Peyer's patch (tissue), 4 donors: ENCODE measurements around the gene ZSCAN25. TPM values are rescaled to one million over a fixed set of nuclear protein-coding genes. Genes with fewer than 3 reads are reported as not detected.
A peak's percentile ranks its signal among the peaks of the same experiment; 100 is the strongest.
"Not testable (repeated sequence)": the region's sequence is repeated elsewhere in the genome, so short reads cannot be mapped to it uniquely, and the experiment has no call there.

ENCODE experiments used
- DNase-seq, 3 donors: peaks; one replicate each; pipeline ENCODE4 v3.0.0-alpha.2; 2017 to 2019
- H3K27ac ChIP-seq, 4 donors: fragments of 200-600 bp; sonication (generic); one replicate each; pipeline ENCODE4 v1.5.1; 2016 to 2019
- H3K27me3 ChIP-seq, 2 donors: fragments of 200-600 bp; sonication (generic); one replicate each; pipeline ENCODE4 v1.5.1; 2019
- H3K36me3 ChIP-seq, 3 donors: fragments of 200-600 bp; sonication (generic); one replicate each; pipeline ENCODE4 v1.5.1; 2016 to 2019
- H3K4me1 ChIP-seq, 4 donors: fragments of 200-600 bp; sonication (generic); one replicate each; pipeline ENCODE4 v1.5.1; 2016 to 2019
- H3K4me3 ChIP-seq, 4 donors: fragments of 200-600 bp; sonication (generic); 1 replicate in 3 of 4; 2 replicates in 1 of 4; pipeline ENCODE4 v1.5.1; 2016 to 2019; ENCODE audit warnings: mild to moderate bottlenecking in 1 of 4
- H3K9me3 ChIP-seq, 4 donors: fragments of 200-600 bp; sonication (generic); one replicate each; pipeline ENCODE4 v1.5.1; 2016 to 2019; ENCODE audit warnings: mild to moderate bottlenecking in 1 of 4
- POLR2A ChIP-seq, 2 donors: fragments of 450-650 bp; IDR thresholded peaks; one replicate each; pipeline ENCODE4 v1.5.1; 2017; ENCODE audit warnings: antibody characterized with exemption in 2 of 2, mild to moderate bottlenecking in 2 of 2, moderate library complexity in 2 of 2
- total RNA-seq, 4 donors: library from RNA; depleted of rRNA; stranded (reverse); fragments of >200 nt; gene quantifications; one replicate each; pipeline ENCODE4 v1.1.0, GENCODE V29; 2016
- TF ChIP-seq, protein P1 (sequence below), 6 experiments: fragments of 450-650 bp in 4 of 6; fragments of 200-600 bp in 2 of 6; sonication (generic) in 1 of 6; IDR thresholded peaks; one replicate each; pipeline ENCODE4 v1.5.1; 2017 to 2019; ENCODE audit warnings: antibody characterized with exemption in 6 of 6, mild to moderate bottlenecking in 3 of 6, moderate library complexity in 1 of 6

ZSCAN25 gene
- total RNA-seq, 4 donors from 2014 or later = 20.0 to 36.4 (median 31.9) TPM

DNA sequence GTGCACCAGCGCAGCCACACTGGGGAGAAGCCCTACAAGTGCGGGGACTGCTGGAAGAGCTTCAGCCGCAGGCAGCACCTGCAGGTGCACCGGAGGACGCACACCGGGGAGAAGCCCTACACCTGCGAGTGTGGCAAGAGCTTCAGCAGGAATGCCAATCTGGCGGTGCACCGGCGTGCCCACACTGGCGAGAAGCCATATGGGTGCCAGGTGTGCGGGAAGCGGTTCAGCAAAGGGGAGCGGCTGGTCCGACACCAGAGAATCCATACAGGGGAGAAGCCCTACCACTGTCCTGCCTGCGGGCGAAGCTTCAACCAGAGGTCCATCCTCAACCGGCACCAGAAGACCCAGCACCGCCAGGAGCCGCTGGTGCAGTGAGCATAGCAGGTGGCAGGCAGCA lies 12.9 kb downstream of the ZSCAN25 start:
- no peak overlapping the region for H3K4me3 ChIP-seq
- no peak for DNase-seq
- peaks cover 0 to 89% (median 0%) of the 10 kb centered on the region in 3 donors for H3K36me3 ChIP-seq
- TF ChIP-seq, protein P1, sequence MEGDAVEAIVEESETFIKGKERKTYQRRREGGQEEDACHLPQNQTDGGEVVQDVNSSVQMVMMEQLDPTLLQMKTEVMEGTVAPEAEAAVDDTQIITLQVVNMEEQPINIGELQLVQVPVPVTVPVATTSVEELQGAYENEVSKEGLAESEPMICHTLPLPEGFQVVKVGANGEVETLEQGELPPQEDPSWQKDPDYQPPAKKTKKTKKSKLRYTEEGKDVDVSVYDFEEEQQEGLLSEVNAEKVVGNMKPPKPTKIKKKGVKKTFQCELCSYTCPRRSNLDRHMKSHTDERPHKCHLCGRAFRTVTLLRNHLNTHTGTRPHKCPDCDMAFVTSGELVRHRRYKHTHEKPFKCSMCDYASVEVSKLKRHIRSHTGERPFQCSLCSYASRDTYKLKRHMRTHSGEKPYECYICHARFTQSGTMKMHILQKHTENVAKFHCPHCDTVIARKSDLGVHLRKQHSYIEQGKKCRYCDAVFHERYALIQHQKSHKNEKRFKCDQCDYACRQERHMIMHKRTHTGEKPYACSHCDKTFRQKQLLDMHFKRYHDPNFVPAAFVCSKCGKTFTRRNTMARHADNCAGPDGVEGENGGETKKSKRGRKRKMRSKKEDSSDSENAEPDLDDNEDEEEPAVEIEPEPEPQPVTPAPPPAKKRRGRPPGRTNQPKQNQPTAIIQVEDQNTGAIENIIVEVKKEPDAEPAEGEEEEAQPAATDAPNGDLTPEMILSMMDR (IDR thresholded peaks at IDR 0.05) = no peak
- no peak for TF ChIP-seq POLR2A (IDR thresholded peaks at IDR 0.05)
- H3K27ac ChIP-seq = no peak overlapping the region
- no peaks in the 10 kb centered on the region for H3K9me3 ChIP-seq
- H3K4me1 ChIP-seq = no peaks in the 10 kb centered on the region
- H3K27me3 ChIP-seq = no peaks in the 10 kb centered on the region

DNA sequence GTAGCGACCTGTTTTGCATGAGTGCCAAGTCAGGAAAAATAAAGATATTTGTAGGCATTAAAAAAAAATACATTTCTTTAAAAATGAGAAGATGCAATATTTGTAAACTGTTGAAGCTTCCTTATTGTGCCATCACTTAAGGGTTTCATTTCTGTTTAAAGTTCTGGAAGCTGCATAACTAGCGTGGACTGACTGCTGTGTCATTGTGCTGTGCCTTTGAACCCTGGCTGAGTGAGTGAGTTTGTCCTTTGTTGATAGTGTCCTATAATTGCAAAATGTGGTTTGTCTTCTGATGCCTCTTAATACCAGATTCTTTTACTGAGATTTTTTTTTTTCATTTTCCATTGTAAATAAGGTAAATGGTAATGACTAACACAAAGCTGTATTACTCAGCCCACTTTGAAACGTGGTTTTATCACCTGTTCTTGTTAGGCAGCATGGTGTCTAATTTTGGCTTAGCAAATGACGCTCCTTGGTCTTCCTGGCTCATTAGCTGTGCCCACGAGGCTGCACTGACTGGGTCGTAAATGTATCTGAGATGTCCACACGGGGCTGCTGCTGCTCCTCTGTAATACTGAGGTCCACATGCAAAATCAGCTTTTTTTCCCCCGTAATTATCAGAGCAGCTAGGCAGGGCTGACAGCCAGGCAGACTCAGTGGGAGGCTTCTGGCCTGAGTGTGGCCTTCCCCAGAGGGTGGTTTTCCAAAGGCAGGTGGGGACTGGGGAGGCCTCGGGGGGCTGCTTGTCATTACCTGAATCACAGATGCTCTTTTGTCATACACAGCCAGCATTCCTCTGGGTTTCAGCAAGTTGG lies 14.8 kb downstream of the ZSCAN25 start:
- TF ChIP-seq, protein P1 (IDR thresholded peaks at IDR 0.05) = peak in 3 of 6 experiments; percentile 8 to 32 (median 31)
- TF ChIP-seq POLR2A (IDR thresholded peaks at IDR 0.05) = no peak
- Histone ChIP-seq H3K36me3 (peaks cover 0 to 74% (median 0%) of the 10 kb centered on the region in 3 donors), H3K27ac (no peak overlapping the region)

DNA sequence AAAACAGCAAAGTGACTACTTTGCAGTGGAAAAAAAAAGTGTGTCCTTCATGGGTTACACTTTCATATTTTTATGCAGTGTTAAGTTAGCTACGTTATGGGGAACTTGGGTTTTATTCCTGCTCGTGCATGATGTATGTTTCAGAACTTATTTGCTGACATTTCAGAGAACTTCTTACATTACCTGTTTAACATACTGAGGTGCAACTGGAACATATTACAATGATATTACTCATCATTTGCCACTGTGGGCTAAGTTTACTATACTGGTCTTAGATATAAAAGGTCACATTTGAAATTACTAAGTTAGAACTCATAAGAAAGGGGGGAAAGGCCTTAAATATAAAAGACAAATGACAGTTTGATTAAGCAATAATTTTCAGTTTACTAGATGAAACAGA lies 20.7 kb downstream of the ZSCAN25 start:
- peaks cover 0 to 22% (median 0%) of the 10 kb centered on the region in 3 donors for H3K36me3 ChIP-seq
- H3K4me3 ChIP-seq, H3K4me1 ChIP-seq, H3K27me3 ChIP-seq, H3K27ac ChIP-seq, DNase-seq, H3K9me3 ChIP-seq: not testable (repeated sequence)

More for the DNA sequence above, 14.8 kb downstream of the ZSCAN25 start:
- no peaks in the 10 kb centered on the region for H3K9me3 ChIP-seq
- DNase-seq = no peak
- H3K27me3 ChIP-seq = no peaks in the 10 kb centered on the region
- no peak overlapping the region for H3K4me3 ChIP-seq
- H3K4me1 ChIP-seq = no peaks in the 10 kb centered on the region

DNA sequence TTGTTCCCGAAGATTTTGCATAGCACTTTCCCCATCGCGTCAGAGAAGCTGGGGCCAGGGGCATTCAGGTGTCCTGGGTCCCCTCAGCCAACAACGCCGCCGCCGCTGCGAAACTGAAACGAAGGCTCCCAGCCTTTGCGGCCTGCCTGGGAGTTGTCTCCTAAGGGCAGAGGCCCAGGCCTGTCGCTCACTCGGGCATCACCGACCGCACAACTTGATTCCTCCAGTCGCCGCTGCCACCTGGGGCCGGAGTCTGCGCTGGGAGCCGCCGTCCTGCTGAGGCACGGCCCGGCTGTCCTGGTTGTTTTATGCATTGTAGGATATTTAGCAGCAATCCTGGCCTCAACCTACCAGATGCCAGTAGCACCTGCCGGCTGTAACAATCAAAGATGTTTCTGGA lies 22.0 kb downstream of the ZSCAN25 start:
- Histone ChIP-seq H3K4me3 (no peak overlapping the region), H3K27ac (no peak overlapping the region), H3K27me3 (no peaks in the 10 kb centered on the region), H3K9me3 (no peaks in the 10 kb centered on the region), H3K4me1 (no peaks in the 10 kb centered on the region), H3K36me3 (peaks cover 0 to 9% (median 0%) of the 10 kb centered on the region in 3 donors)
- no peak for TF ChIP-seq POLR2A (IDR thresholded peaks at IDR 0.05)
- TF ChIP-seq, protein P1 (IDR thresholded peaks at IDR 0.05) = no peak
- DNase-seq = no peak

DNA sequence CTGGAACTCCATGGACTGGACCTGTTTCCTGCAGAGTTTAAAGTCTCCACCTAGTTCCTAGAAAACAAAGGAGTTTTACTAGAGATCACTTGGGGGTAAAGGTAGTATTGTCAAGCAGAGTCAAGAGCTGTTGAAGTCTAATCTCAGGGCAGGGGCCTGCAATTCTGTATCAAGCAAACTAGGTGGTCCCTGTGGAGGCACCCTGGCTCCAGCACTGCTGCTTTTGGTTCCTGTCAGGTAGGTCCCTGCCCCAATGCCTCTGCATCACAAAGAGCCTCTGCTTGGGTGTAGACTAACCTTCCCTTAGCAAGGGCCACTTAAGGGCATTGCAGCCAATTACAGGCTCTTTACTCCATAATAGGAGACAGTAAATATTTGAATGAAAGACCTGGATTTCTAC lies 22.5 kb downstream of the ZSCAN25 start:
- Histone ChIP-seq H3K27me3 (no peaks in the 10 kb centered on the region), H3K27ac (no peak overlapping the region), H3K4me3 (no peak overlapping the region), H3K9me3 (no peaks in the 10 kb centered on the region), H3K4me1 (no peaks in the 10 kb centered on the region), H3K36me3 (peaks cover 0 to 7% (median 0%) of the 10 kb centered on the region in 3 donors)
- TF ChIP-seq, protein P1 (IDR thresholded peaks at IDR 0.05) = no peak
- TF ChIP-seq POLR2A (IDR thresholded peaks at IDR 0.05) = no peak
- DNase-seq = no peak

DNA sequence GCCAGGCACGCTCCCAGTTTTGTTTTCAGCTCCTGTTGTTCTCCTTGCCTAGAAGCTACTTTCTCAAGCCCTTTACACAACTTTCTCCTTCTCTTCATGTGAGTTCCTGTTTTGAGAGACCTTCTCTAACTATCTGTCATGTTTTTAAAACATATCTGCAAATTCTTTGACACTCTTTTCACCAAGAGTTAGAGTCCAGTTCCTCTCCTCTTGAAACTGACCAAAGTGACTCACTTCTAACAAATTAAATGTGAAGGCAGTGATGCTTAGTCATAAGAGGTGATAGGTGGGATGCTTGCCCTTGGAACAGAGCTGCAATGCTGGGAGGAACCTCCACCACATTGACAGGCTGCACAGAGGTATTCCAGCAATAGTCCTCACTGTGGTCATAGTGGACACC lies 25.3 kb downstream of the ZSCAN25 start:
- Histone ChIP-seq H3K4me3 (no peak overlapping the region), H3K27me3 (no peaks in the 10 kb centered on the region)
- TF ChIP-seq, protein P1 (IDR thresholded peaks at IDR 0.05) = no peak
- no peak for TF ChIP-seq POLR2A (IDR thresholded peaks at IDR 0.05)

More for the DNA sequence above, 25.3 kb downstream of the ZSCAN25 start:
- Histone ChIP-seq H3K27ac (no peak overlapping the region), H3K9me3 (no peaks in the 10 kb centered on the region), H3K4me1 (no peaks in the 10 kb centered on the region), H3K36me3 (no peaks in the 10 kb centered on the region)
- DNase-seq = no peak
